ENCODE results near the gene NKD1. TPM values are rescaled to one million over a fixed set of nuclear protein-coding genes. Genes with fewer than 3 reads are reported as not detected.
"Not testable (repeated sequence)": the region's sequence is repeated elsewhere in the genome, so short reads cannot be mapped to it uniquely, and the experiment has no call there.

NKD1 gene
- total and polyA plus RNA-seq, 7 donors, result 0.04 to 0.45 (median 0.22) TPM

- Histone ChIP-seq H3K27ac (no peak overlapping the region), H3K27me3 (ENCODE audit: insufficient read depth in 3 of 3, low read length in 2 of 3) (peaks cover 0 to 6% (median 0%) of the 10 kb centered on the region in 3 donors), H3K36me3 (ENCODE audit: insufficient read depth in 1 of 2, low read depth in 1 of 2) (no peaks in the 10 kb centered on the region), H3K4me1 (no peaks in the 10 kb centered on the region), H3K9me3 (no peaks in the 10 kb centered on the region), H3K4me3 (no peak overlapping the region)
- WGBS, 3 donors, result 83 to 95% (median 95%) methylated on average over 2 of the region's 2 CpGs
- ATAC-seq (no peak), DNase-seq (no peak)
- TF ChIP-seq CTCF (IDR thresholded peaks at IDR 0.05), result no peak
- intact Hi-C loops (cut with DNase I), result no loop called here
Observed at GRCh38 chr16:50534958-50535357, 13.2 kb upstream of the NKD1 start.

- Histone ChIP-seq H3K4me3 (no peak overlapping the region), H3K9me3 (no peaks in the 10 kb centered on the region), H3K36me3 (ENCODE audit: insufficient read depth in 1 of 2, low read depth in 1 of 2) (no peaks in the 10 kb centered on the region), H3K27ac (no peak overlapping the region), H3K4me1 (no peaks in the 10 kb centered on the region), H3K27me3 (ENCODE audit: insufficient read depth in 3 of 3, low read length in 2 of 3) (peaks cover 0 to 5% (median 0%) of the 10 kb centered on the region in 3 donors)
- no peak for DNase-seq
- no peak for TF ChIP-seq CTCF (IDR thresholded peaks at IDR 0.05)
- ATAC-seq, result no peak
- WGBS, 3 donors, result 73 to 76% (median 76%) methylated on average over 12 of the region's 12 CpGs
- intact Hi-C loops (cut with DNase I), result no loop called here
Observed at GRCh38 chr16:50535506-50536257, 12.5 kb upstream of the NKD1 start.

- H3K27ac ChIP-seq; H3K36me3 ChIP-seq (ENCODE audit: insufficient read depth in 1 of 2, low read depth in 1 of 2); intact Hi-C loops (cut with DNase I); H3K9me3 ChIP-seq; H3K4me3 ChIP-seq; DNase-seq; ATAC-seq; H3K27me3 ChIP-seq (ENCODE audit: insufficient read depth in 3 of 3, low read length in 2 of 3); H3K4me1 ChIP-seq: not testable (repeated sequence)
- WGBS, 3 donors, result 83 to 90% (median 87%) methylated on average over 7 of the region's 7 CpGs
Observed at GRCh38 chr16:50536258-50536645, 11.9 kb upstream of the NKD1 start.

- DNase-seq, result no peak
Observed at GRCh38 chr16:50537533-50538290, 10.5 kb upstream of the NKD1 start.

More at GRCh38 chr16:50537533-50538290, 10.5 kb upstream of the NKD1 start:
- ATAC-seq, result no peak
- TF ChIP-seq CTCF (IDR thresholded peaks at IDR 0.05), result no peak
- intact Hi-C loops (cut with DNase I), result no loop called here
- Histone ChIP-seq H3K9me3 (no peaks in the 10 kb centered on the region), H3K4me3 (no peak overlapping the region), H3K27ac (no peak overlapping the region), H3K36me3 (ENCODE audit: insufficient read depth in 1 of 2, low read depth in 1 of 2) (no peaks in the 10 kb centered on the region), H3K27me3 (ENCODE audit: insufficient read depth in 3 of 3, low read length in 2 of 3) (peaks cover 0 to 4% (median 0%) of the 10 kb centered on the region in 3 donors), H3K4me1 (no peaks in the 10 kb centered on the region)
- WGBS, 3 donors, result 81 to 85% (median 84%) methylated on average over 8 of the region's 8 CpGs
